ENCODE measurements around the gene SMARCD3. TPM values are rescaled to one million over a fixed set of nuclear protein-coding genes. Genes with fewer than 3 reads are reported as not detected.

SMARCD3 gene
- total and polyA plus RNA-seq, 2 of the 4 experiments (the other 2 are of a cell fraction), result 37.5 to 48.5 TPM

DNA sequence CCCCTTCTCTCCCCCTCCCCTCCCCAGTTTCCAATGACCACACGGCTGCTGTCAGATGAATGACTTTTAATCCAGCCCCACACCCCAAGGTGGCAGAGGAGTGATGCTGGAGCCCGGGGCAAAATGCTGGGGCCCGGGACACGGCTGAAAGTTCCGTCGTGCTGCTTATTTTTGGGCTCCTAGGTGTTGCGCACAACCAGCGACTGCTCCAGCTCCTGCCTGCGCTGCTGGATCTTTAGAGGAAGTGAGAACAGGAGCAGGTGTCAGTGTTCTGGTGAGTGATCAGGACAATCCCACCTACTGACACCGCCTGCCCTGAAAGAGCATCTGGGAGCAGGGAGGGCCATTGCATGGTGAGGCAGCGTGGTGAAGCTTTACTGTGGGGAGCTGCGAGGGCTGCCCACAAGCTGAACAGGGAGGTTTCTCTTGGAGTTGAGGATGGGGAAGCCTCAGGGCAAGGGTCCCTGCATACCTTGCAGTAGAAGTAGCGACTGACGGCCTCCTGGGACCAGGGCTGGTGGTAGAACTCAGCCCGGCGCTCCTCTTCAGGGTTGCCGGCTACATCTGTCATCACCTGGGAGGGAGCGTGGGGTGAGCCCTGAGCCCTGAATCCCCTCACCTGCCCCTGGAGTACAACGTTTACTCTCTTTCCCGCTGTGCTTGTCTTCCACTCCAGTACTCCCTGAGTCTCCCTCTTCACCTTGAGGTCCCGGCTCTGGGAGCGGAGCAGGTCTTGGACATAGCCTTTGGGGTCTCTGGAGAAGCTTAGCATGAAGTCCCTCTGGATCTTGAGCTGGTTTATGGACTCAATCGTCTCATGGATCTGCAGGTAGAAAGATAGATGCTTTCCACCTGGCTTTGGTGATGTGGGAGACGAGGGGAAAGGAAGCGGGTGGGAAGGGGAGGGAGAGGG is 9.3 kb downstream of the SMARCD3 start:
- dilution Hi-C loops (cut with HindIII; ENCODE audit: low sequenced_read_pairs, unreplicated experiment), result no loop called here
- no peak overlapping the region for H2BK5ac ChIP-seq (ENCODE audit: low read depth, low read length, poor library complexity, severe bottlenecking)
- H3K9ac ChIP-seq (ENCODE audit: low read depth, low read length), result no peak overlapping the region
- no peak overlapping the region for H3K23ac ChIP-seq (ENCODE audit: low read depth, low read length)
- no peak for TF ChIP-seq FOS (IDR thresholded peaks at IDR 0.05; ENCODE audit: low read depth, low read length)
- TF ChIP-seq MAZ (IDR thresholded peaks at IDR 0.05; ENCODE audit: borderline replicate concordance, low read depth, low read length), result no peak
- no peak for TF ChIP-seq ELK1 (IDR thresholded peaks at IDR 0.05; ENCODE audit: borderline replicate concordance, low read depth, low read length)
- no peak for TF ChIP-seq NFE2L2 (IDR thresholded peaks at IDR 0.05; ENCODE audit: low read depth, low read length)
- TF ChIP-seq CHD1 (IDR thresholded peaks at IDR 0.05; ENCODE audit: low read depth, low read length), result no peak
- no peak for TF ChIP-seq SMC3 (IDR thresholded peaks at IDR 0.05; ENCODE audit: low read depth, low read length)
- TF ChIP-seq BHLHE40 (IDR thresholded peaks at IDR 0.05; ENCODE audit: low read depth, low read length), result no peak
- no peak for TF ChIP-seq MAFK (IDR thresholded peaks at IDR 0.05; ENCODE audit: low read depth, low read length)
- no peak for TF ChIP-seq RAD21 (IDR thresholded peaks at IDR 0.05; ENCODE audit: low read length)
- no peak for TF ChIP-seq POLR2A (IDR thresholded peaks at IDR 0.05; ENCODE audit: low read depth, low read length)
- TF ChIP-seq, protein P1, sequence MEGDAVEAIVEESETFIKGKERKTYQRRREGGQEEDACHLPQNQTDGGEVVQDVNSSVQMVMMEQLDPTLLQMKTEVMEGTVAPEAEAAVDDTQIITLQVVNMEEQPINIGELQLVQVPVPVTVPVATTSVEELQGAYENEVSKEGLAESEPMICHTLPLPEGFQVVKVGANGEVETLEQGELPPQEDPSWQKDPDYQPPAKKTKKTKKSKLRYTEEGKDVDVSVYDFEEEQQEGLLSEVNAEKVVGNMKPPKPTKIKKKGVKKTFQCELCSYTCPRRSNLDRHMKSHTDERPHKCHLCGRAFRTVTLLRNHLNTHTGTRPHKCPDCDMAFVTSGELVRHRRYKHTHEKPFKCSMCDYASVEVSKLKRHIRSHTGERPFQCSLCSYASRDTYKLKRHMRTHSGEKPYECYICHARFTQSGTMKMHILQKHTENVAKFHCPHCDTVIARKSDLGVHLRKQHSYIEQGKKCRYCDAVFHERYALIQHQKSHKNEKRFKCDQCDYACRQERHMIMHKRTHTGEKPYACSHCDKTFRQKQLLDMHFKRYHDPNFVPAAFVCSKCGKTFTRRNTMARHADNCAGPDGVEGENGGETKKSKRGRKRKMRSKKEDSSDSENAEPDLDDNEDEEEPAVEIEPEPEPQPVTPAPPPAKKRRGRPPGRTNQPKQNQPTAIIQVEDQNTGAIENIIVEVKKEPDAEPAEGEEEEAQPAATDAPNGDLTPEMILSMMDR (conservative IDR thresholded peaks at IDR 0.05; ENCODE audit: low read depth, low read length), result no peak
- TF ChIP-seq RCOR1 (IDR thresholded peaks at IDR 0.05; ENCODE audit: insufficient replicate concordance, low read length), result no peak
- no peak for TF ChIP-seq CEBPB (IDR thresholded peaks at IDR 0.05; ENCODE audit: low read depth, low read length)
- TF ChIP-seq RFX5 (IDR thresholded peaks at IDR 0.05; ENCODE audit: low read depth, low read length), result no peak
- no peak for TF ChIP-seq MXI1 (IDR thresholded peaks at IDR 0.05; ENCODE audit: borderline replicate concordance, low read depth, low read length)
- no peaks in the 10 kb centered on the region for H3K9me1 ChIP-seq (ENCODE audit: insufficient read depth, low read length)
- H3K27me3 ChIP-seq (ENCODE audit: control insufficient read depth, insufficient read depth, low read length), result no peaks in the 10 kb centered on the region
- H4K5ac ChIP-seq (ENCODE audit: low read depth, low read length), result no peak overlapping the region
- 87% methylated on average over 5 of the region's 25 CpGs; no CpG with 5 or more reads in 1 of the 2 experiments for whole genome bisulfite sequencing, 2 experiments (ENCODE audit: extremely low coverage in 2 of 2, insufficient read length in 1 of 2)
- H2BK15ac ChIP-seq (ENCODE audit: low read depth, low read length), result no peak overlapping the region
- no TSS peak for BruUV-seq (replicated peaks)
- peaks cover 82% of the 10 kb centered on the region for H4K20me1 ChIP-seq (ENCODE audit: insufficient read depth, low read length)
- H3K18ac ChIP-seq (ENCODE audit: low read depth, low read length), result no peak overlapping the region
- DNase-seq (no peak), ATAC-seq (ENCODE audit: low read depth) (no peak)
- in situ Hi-C loops (cut with MboI; ENCODE audit: low sequenced_read_pairs), result no loop called here
- no peak overlapping the region for H3K56ac ChIP-seq (ENCODE audit: extremely low read depth, insufficient read depth, low read length)
- no peak overlapping the region for H3K14ac ChIP-seq (replicated peaks; ENCODE audit: low read depth, low read length)
- H3K4me1 ChIP-seq (ENCODE audit: control insufficient read depth, insufficient read depth, low read length), result peaks cover 2% of the 10 kb centered on the region; the same call in 1 of the 2 replicates
- no peak overlapping the region for H3K4me2 ChIP-seq (ENCODE audit: low read depth, low read length)
- ChIA-PET CTCF (no interaction called here), POLR2A (ENCODE audit: unreplicated experiment) (interaction anchor here (1.1 kb wide), 1 partner anchor 13 kb away, joined by 3 read pairs; no protein-coding TSS in a partner anchor)
- no peak overlapping the region for H4K91ac ChIP-seq (ENCODE audit: insufficient read depth, low read depth, low read length)
- peaks cover 79% of the 10 kb centered on the region for H3K36me3 ChIP-seq (ENCODE audit: control insufficient read depth, insufficient read depth, low read length)
- H2BK120ac ChIP-seq (ENCODE audit: low read depth, low read length), result no peak overlapping the region
- no peak overlapping the region for H3K27ac ChIP-seq (ENCODE audit: insufficient read depth, low read length)
- no peak overlapping the region for H2AK9ac ChIP-seq (replicated peaks; ENCODE audit: low read depth, low read length, poor library complexity)
- no peak overlapping the region for H4K8ac ChIP-seq (ENCODE audit: low read depth in 2 of 2, low read length in 2 of 2)
- H3K4ac ChIP-seq (ENCODE audit: low read depth, low read length), result no peak overlapping the region
- no peak overlapping the region for H3K4me3 ChIP-seq (ENCODE audit: insufficient read depth, low read depth, low read length)
- H2BK20ac ChIP-seq (ENCODE audit: low read depth, low read length), result no peak overlapping the region
- no peaks in the 10 kb centered on the region for H3K9me3 ChIP-seq (ENCODE audit: control insufficient read depth, insufficient read depth, low read length)
- peaks cover 7 to 90% of the 10 kb centered on the region in 2 experiments for H3K79me1 ChIP-seq (ENCODE audit: low read depth in 1 of 2, low read length in 2 of 2)
- intact Hi-C loops (cut with micrococcal nuclease), result no loop called here
- no peak overlapping the region for H2AK5ac ChIP-seq (ENCODE audit: low read depth, low read length)
- no peak overlapping the region for H2AFZ ChIP-seq (replicated peaks; ENCODE audit: low read length, poor library complexity)
